Activated CD8-positive, alpha-beta memory T cell treated with anti-CD3 and anti-CD28 coated beads, Interleukin-2, amount 10 ng/mL, durations not matched to agents 7 days and 5 days (primary cell): Measurements from ENCODE around the gene RIMS4. TPM values are rescaled to one million over a fixed set of nuclear protein-coding genes. Genes with fewer than 3 reads are reported as not detected.

Experiments used
- ATAC-seq: fragments of 150-1000 bp; cut with Tn5 transposase; one replicate; pipeline ENCODE4 v1.10.0; 2021; ENCODE audit warnings: moderate library complexity
- CTCF ChIA-PET: fragments of 350-600 bp; sonication (Branson Sonifier 250); formaldehyde crosslinking; loops from one replicate; lab custom pipeline; 2021; ENCODE audit warnings: antibody characterized with exemption; lab: Charles Lee
- DNase-seq: peaks from one replicate; pipeline ENCODE4 v3.0.0-alpha.2; 2020
- H3K27ac Mint-ChIP-seq: one replicate; pipeline ENCODE4 v1.8.0; 2021; ENCODE audit warnings: mild to moderate bottlenecking, mixed read lengths
- H3K27me3 Mint-ChIP-seq: one replicate; pipeline ENCODE4 v1.8.0; 2021; ENCODE audit warnings: mixed read lengths
- H3K36me3 Mint-ChIP-seq: one replicate; pipeline ENCODE4 v1.8.0; 2021; ENCODE audit warnings: mild to moderate bottlenecking, mixed read lengths
- H3K4me1 Mint-ChIP-seq: one replicate; pipeline ENCODE4 v1.8.0; 2021; ENCODE audit warnings: mixed read lengths
- H3K4me3 Mint-ChIP-seq: one replicate; pipeline ENCODE4 v1.8.0; 2021; ENCODE audit warnings: mild to moderate bottlenecking, moderate library complexity, mixed read lengths
- H3K9me3 Mint-ChIP-seq: one replicate; pipeline ENCODE4 v1.8.0; 2022; ENCODE audit warnings: low read depth, mixed read lengths
- total RNA-seq, 2 experiments: library from RNA; stranded (reverse); gene quantifications; one replicate each; pipeline ENCODE4 v1.2.3, GENCODE V29; 2021

RIMS4 gene
- total RNA-seq, 2 experiments from 2014 or later: not detected

- no peak for DNase-seq
- no peaks in the 10 kb centered on the region for H3K36me3 Mint-ChIP-seq
- no peak for ATAC-seq
- CTCF ChIA-PET: interaction anchor here (1.4 to 5.5 kb wide), 2 partner anchors 11 to 36 kb away, joined by 3 to 20 read pairs; no protein-coding TSS in a partner anchor
- no peak overlapping the region for H3K4me3 Mint-ChIP-seq
- no peaks in the 10 kb centered on the region for H3K9me3 Mint-ChIP-seq
- peaks cover 2% of the 10 kb centered on the region for H3K4me1 Mint-ChIP-seq
- no peak overlapping the region for H3K27ac Mint-ChIP-seq
- no peaks in the 10 kb centered on the region for H3K27me3 Mint-ChIP-seq
Observed at GRCh38 chr20:44720997-44721784, 89.2 kb downstream of the RIMS4 start.

GRCh38 chr20:44720621-44720996, 89.7 kb downstream of the RIMS4 start:
- Mint-ChIP-seq H3K27me3 (no peaks in the 10 kb centered on the region), H3K27ac (no peak overlapping the region), H3K4me3 (no peak overlapping the region), H3K36me3 (no peaks in the 10 kb centered on the region), H3K9me3 (no peaks in the 10 kb centered on the region), H3K4me1 (peaks cover 2% of the 10 kb centered on the region)
- ATAC-seq: no peak
- CTCF ChIA-PET: interaction anchor here (1.4 to 5.5 kb wide), 2 partner anchors 12 to 36 kb away, joined by 3 to 20 read pairs; no protein-coding TSS in a partner anchor
- no peak for DNase-seq

DNA sequence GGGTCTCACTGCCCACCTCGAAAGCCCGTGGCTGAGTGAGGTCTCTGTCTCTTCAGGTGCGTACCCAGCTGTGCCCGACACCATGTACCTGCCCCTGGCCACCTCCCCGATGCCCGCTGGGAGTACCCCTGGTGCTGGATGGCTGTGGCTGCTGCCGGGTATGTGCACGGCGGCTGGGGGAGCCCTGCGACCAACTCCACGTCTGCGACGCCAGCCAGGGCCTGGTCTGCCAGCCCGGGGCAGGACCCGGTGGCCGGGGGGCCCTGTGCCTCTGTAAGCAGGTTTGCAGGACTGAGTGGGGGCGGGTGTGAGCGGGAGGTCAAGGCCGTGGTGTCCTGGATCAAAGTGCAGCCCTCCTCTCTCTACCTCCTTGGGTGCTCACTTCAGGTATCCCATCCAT, 90.5 kb downstream of the RIMS4 start:
- Mint-ChIP-seq H3K4me3 (no peak overlapping the region), H3K36me3 (no peaks in the 10 kb centered on the region), H3K9me3 (no peaks in the 10 kb centered on the region), H3K27me3 (no peaks in the 10 kb centered on the region), H3K27ac (no peak overlapping the region), H3K4me1 (peaks cover 2% of the 10 kb centered on the region)
- no peak for ATAC-seq
- DNase-seq: no peak
- CTCF ChIA-PET: interaction anchor here (5.5 kb wide), 1 partner anchor 13 kb away, joined by 20 read pairs; no protein-coding TSS in a partner anchor

- CTCF ChIA-PET: interaction anchor here (1.4 kb wide), 1 partner anchor 33 kb away, joined by 3 read pairs; no protein-coding TSS in a partner anchor
- ATAC-seq: no peak
- H3K9me3 Mint-ChIP-seq: no peaks in the 10 kb centered on the region
Observed at GRCh38 chr20:44717986-44718385, 92.4 kb downstream of the RIMS4 start.

DNA sequence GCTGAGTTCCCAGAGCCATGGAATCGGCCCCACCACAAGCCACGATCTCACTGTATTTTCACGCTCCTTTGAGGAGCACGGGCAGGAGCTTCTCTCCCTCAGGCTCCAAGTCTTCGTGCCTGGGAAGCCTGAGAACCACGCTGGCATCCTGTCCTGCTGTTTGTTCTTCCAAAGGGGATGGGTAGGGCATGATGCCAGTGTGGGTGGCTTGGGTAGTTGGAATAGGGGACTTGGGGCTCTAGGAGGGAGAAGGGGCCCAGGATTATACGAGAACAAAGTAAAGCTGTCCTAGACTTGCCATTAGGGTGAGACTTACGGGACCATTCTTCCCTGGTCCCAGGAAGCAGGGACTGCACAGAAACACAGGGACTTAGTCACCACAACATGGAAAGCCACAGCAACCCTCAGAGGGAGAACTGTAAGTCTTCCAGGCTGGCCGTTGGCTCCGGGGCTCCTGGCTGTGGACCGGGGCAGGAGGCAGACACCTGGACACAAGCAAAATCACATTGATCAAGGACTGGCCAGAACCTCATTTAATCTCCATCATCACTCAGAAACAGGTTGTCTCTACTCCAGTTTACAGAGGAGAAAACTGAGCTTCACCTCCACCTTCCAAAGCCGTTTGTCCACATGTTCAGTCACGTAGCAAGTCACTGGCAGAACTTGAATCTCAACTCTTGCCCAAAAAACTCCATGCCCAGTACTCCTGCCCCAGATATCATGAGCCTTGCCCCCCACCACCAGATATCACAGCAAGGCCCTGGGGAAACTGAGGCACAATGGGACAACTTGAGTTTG, 93.8 kb downstream of the RIMS4 start:
- Mint-ChIP-seq H3K4me1 (no peaks in the 10 kb centered on the region), H3K27ac (no peak overlapping the region), H3K27me3 (peaks cover 3% of the 10 kb centered on the region), H3K4me3 (no peak overlapping the region), H3K9me3 (no peaks in the 10 kb centered on the region), H3K36me3 (no peaks in the 10 kb centered on the region)
- DNase-seq: no peak
- no peak for ATAC-seq
- CTCF ChIA-PET: no interaction called here

More at GRCh38 chr20:44717986-44718385, 92.4 kb downstream of the RIMS4 start:
- no peak for DNase-seq
- Mint-ChIP-seq H3K4me3 (no peak overlapping the region), H3K27ac (no peak overlapping the region), H3K4me1 (no peaks in the 10 kb centered on the region), H3K36me3 (no peaks in the 10 kb centered on the region), H3K27me3 (peaks cover 3% of the 10 kb centered on the region)

DNA sequence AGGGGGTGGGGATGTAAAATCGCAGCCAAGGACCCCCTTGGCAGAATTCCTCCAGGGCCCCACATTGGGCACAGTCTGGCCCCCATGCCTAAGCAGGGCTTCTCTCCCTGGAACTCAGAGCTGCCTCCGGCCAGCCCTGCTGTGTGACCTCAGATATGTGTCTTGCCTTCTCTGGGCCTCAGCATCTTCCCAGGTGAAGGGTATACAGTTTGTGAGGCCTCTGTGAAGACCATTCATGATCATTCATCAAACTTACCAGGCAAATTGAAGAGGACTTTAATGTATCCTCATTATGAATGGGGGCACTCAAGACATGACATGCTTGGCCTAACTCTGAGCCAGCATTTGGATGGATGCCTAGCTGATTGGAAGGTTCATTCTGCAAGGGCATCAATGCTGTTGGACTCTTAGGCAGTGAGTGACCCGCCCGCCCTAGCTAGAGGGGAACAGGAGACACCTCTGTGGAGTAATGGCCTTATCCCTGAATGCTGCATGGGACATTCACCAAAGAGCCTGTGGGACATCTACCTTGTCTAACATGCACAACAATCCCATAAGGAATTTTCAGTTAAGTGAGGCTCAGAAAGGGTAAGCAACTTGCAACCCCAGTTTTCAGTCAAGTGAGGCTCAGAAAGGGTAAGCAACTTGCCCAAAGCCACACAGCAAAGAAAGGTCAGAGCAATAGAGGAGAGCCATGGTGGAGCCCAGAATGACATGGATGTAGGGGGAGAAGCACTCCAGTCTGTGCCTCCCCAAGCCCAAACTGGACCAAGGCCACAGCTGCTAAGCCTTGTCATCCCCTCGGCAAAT, 94.6 kb downstream of the RIMS4 start:
- CTCF ChIA-PET: no interaction called here
- DNase-seq: no peak
- Mint-ChIP-seq H3K27me3 (peaks cover 3% of the 10 kb centered on the region), H3K36me3 (no peaks in the 10 kb centered on the region), H3K9me3 (no peaks in the 10 kb centered on the region), H3K4me1 (no peaks in the 10 kb centered on the region), H3K27ac (no peak overlapping the region), H3K4me3 (no peak overlapping the region)
- ATAC-seq: no peak

- CTCF ChIA-PET: no interaction called here
- Mint-ChIP-seq H3K9me3 (no peaks in the 10 kb centered on the region), H3K36me3 (no peaks in the 10 kb centered on the region), H3K27me3 (peaks cover 3% of the 10 kb centered on the region), H3K27ac (no peak within 1 kb of the TSS), H3K4me1 (no peaks in the 10 kb centered on the region), H3K4me3 (no peak within 1 kb of the TSS)
- no peak for ATAC-seq
- no peak for DNase-seq
Observed at GRCh38 chr20:44714701-44715498, 95.4 kb downstream of the RIMS4 start, which contains the start of gene CCN5. Gene CCN5, plus strand, starts transcription at chr20:44715369. Its CDS starts 22 bp downstream, at chr20:44715391.

GRCh38 chr20:44714102-44714700, 96.1 kb downstream of the RIMS4 start:
- no peaks in the 10 kb centered on the region for H3K4me1 Mint-ChIP-seq

DNA sequence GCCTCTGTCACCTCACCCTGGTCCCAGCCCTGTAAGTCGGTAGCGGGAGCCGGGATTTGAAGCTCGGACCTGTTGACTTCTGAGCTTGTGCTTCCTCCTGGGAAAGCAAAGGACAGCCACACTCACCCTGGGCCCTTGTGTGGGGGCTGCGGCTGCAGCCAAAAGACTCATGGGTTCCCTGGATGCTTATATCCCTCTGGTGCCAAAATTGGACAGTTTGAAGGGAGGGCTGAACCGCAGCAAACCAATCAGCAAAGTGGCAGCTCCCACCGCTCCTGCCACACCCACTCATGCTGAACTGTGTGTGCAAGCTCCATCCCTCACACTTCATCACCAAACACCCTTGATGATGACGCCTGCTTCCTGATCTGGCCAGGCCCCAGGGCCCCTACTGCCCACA, 99.1 kb downstream of the RIMS4 start:
- DNase-seq (no peak), ATAC-seq (no peak)
- Mint-ChIP-seq H3K27me3 (peaks cover 3% of the 10 kb centered on the region), H3K4me3 (no peak overlapping the region), H3K27ac (no peak overlapping the region), H3K36me3 (no peaks in the 10 kb centered on the region), H3K9me3 (no peaks in the 10 kb centered on the region), H3K4me1 (no peaks in the 10 kb centered on the region)
- CTCF ChIA-PET: no interaction called here

More at GRCh38 chr20:44714102-44714700, 96.1 kb downstream of the RIMS4 start:
- Mint-ChIP-seq H3K36me3 (no peaks in the 10 kb centered on the region), H3K4me3 (no peak overlapping the region), H3K9me3 (no peaks in the 10 kb centered on the region), H3K27me3 (peaks cover 3% of the 10 kb centered on the region), H3K27ac (no peak overlapping the region)
- ATAC-seq (no peak), DNase-seq (no peak)
- CTCF ChIA-PET: no interaction called here

DNA sequence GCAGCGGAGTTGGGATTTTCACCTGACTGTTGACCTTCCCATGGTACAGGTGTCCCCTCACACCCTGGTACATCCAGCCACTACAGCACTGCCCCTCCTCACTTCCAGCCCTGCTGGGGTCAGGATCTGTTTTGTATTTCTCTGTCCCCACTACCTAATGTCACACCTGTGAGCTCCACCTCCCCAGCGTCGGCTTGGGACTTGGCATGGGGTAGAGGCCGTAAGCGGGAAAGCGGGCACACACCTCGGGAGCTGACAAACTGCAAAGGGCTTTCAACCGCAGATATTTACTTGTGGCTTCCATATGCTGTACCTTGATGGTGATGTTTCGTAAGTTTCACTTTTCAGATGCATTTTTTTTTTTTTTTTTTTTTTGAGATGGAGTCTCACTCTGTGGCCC, 100.5 kb downstream of the RIMS4 start:
- ATAC-seq (no peak), DNase-seq (no peak)
- Mint-ChIP-seq H3K27me3 (peaks cover 5% of the 10 kb centered on the region), H3K9me3 (no peaks in the 10 kb centered on the region), H3K36me3 (no peaks in the 10 kb centered on the region), H3K4me1 (no peaks in the 10 kb centered on the region), H3K27ac (no peak overlapping the region), H3K4me3 (no peak overlapping the region)
- CTCF ChIA-PET: no interaction called here

DNA sequence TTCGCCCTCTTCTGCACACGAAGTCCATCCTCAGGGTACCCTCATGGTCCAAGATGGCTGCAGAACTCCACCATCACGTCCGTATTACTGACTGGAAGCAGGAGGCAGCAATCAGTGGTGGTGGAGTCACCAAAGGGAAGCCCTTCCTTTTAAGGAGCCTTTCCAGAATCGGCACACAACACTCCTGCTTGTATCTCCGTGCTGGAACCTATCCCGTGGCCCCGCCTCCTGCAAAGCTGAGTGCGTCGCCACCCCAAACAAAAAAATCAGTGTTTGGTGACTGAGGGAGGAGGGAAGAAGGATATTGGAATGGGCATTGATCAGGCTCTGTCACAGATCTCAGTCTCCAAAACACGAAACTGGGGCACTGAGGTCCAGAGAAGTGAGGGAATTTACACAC, 101.0 kb downstream of the RIMS4 start:
- H3K9me3 Mint-ChIP-seq: no peaks in the 10 kb centered on the region
- CTCF ChIA-PET: interaction anchor here (1.3 kb wide), 1 partner anchor 38 kb away, joined by 5 read pairs; no protein-coding TSS in a partner anchor
- ATAC-seq (no peak), DNase-seq (no peak)
- H3K36me3 Mint-ChIP-seq: no peaks in the 10 kb centered on the region
- no peak overlapping the region for H3K27ac Mint-ChIP-seq
- no peaks in the 10 kb centered on the region for H3K4me1 Mint-ChIP-seq
- no peak overlapping the region for H3K4me3 Mint-ChIP-seq
- H3K27me3 Mint-ChIP-seq: peaks cover 5% of the 10 kb centered on the region

- CTCF ChIA-PET: no interaction called here
- no peak overlapping the region for H3K4me3 Mint-ChIP-seq
- no peak overlapping the region for H3K27ac Mint-ChIP-seq
- DNase-seq: no peak
- ATAC-seq: no peak
- peaks cover 2% of the 10 kb centered on the region for H3K27me3 Mint-ChIP-seq
- H3K9me3 Mint-ChIP-seq: no peaks in the 10 kb centered on the region
- no peaks in the 10 kb centered on the region for H3K4me1 Mint-ChIP-seq
- no peaks in the 10 kb centered on the region for H3K36me3 Mint-ChIP-seq
Observed at GRCh38 chr20:44707018-44707579, 103.2 kb downstream of the RIMS4 start.
